K562 (cell line): ENCODE data around the gene TSPAN3. TPM values are rescaled to one million over a fixed set of nuclear protein-coding genes. Genes with fewer than 3 reads are reported as not detected.

Experiments used
- CCNT2 ChIP-seq: IDR thresholded peaks from 2 replicates; pipeline ENCODE4 v1.6.1; 2011; ENCODE audit warnings: borderline replicate concordance, low read depth, mild to moderate bottlenecking, moderate library complexity, mixed read lengths, low read length; ENCODE audit not compliant: insufficient read length; ENCODE audit errors: extremely low read depth
- CHD7 ChIP-seq: fragments of 200-600 bp; sonication (generic); IDR thresholded peaks from one replicate; pipeline ENCODE4 v1.6.1; 2012; ENCODE audit warnings: mild to moderate bottlenecking, low read depth, low read length, inconsistent platforms
- DDX20 ChIP-seq: fragments of 450-650 bp; IDR thresholded peaks from 2 replicates; pipeline ENCODE4 v1.6.1; 2016; ENCODE audit warnings: missing genetic modification characterization, low read depth, mild to moderate bottlenecking, missing compliant biosample characterization, moderate library complexity
- MAFF ChIP-seq: IDR thresholded peaks from 2 replicates; pipeline ENCODE4 v1.6.1; 2012; ENCODE audit warnings: low read length, improper control_type of control experiment
- MTF1 ChIP-seq: fragments of 250-450 bp; sonication (Bioruptor Pico); IDR thresholded peaks from 2 replicates; pipeline ENCODE4 v1.9.0; 2021; ENCODE audit warnings: moderate library complexity, mild to moderate bottlenecking, inconsistent platforms, borderline replicate concordance
- POLR2B ChIP-seq: fragments of 450-650 bp; IDR thresholded peaks from 2 replicates; pipeline ENCODE4 v1.6.1; 2018; ENCODE audit warnings: low read depth; ENCODE audit not compliant: partially characterized antibody
- SIN3B ChIP-seq: fragments of 450-650 bp; IDR thresholded peaks from 2 replicates; pipeline ENCODE4 v1.6.1; 2017; ENCODE audit warnings: low read depth, mild to moderate bottlenecking, moderate library complexity
- SLC30A9 ChIP-seq: fragments of 250-450 bp; sonication (Bioruptor Pico); IDR thresholded peaks from 2 replicates; pipeline ENCODE4 v1.8.0; 2022; ENCODE audit warnings: mild to moderate bottlenecking, moderate library complexity
- SMC3 ChIP-seq: conservative IDR thresholded peaks from 2 replicates; pipeline ENCODE4 v1.6.1; 2011; ENCODE audit warnings: low read depth, low read length, improper control_type of control experiment; ENCODE audit not compliant: insufficient read depth
- ZNF146 ChIP-seq: IDR thresholded peaks from one replicate; pipeline ENCODE4 v1.6.1; 2018; ENCODE audit warnings: missing compliant biosample characterization; ENCODE audit not compliant: unreplicated experiment
- polyA plus RNA-seq, 8 experiments: library from polyadenylated mRNA; depleted of rRNA in 4 of 8; stranded (reverse) in 5 of 8; unstranded in 3 of 8; fragments of >200 nt; fragmentation: Nextera tagmentation in 2 of 8; fragmentation: Illumina TruSeq in 1 of 8; extraction: Ambion mirVana in 2 of 8; extraction: Trizol in 1 of 8; gene quantifications; 2 replicates each; pipeline versions ENCODE4 v1.2.1 to v1.2.3, GENCODE V29; 2011 to 2014; ENCODE audit warnings: inconsistent platforms in 1 of 8, missing spikeins in 1 of 8
- total RNA-seq, 7 experiments: library from RNA; depleted of rRNA in 6 of 7; stranded (reverse); fragments of >200 nt in 6 of 7; fragmentation: Illumina TruSeq in 2 of 7; extraction: Trizol in 2 of 7; gene quantifications; 2 replicates each; pipeline versions ENCODE4 v1.2.1 to v1.2.3, GENCODE V29; 2011 to 2021; ENCODE audit warnings: low replicate concordance in 1 of 7
- TF ChIP-seq, protein P1 (sequence below): fragments of 450-650 bp; IDR thresholded peaks from 2 replicates; pipeline ENCODE4 v1.6.1; 2016; ENCODE audit warnings: missing biosample characterization, missing genetic modification characterization
- TF ChIP-seq, protein P2 (sequence below): fragments of 250-450 bp; sonication (Bioruptor Pico); IDR thresholded peaks from 2 replicates; pipeline ENCODE4 v1.8.0; 2022; ENCODE audit warnings: moderate library complexity, mild to moderate bottlenecking, inconsistent platforms

The TSPAN3 gene
- total and polyA plus RNA-seq, 9 of the 15 experiments (the other 6 are each of a cell fraction or from before 2014, with no cell fraction given) = 14.3 to 144 (median 71.1) TPM

DNA sequence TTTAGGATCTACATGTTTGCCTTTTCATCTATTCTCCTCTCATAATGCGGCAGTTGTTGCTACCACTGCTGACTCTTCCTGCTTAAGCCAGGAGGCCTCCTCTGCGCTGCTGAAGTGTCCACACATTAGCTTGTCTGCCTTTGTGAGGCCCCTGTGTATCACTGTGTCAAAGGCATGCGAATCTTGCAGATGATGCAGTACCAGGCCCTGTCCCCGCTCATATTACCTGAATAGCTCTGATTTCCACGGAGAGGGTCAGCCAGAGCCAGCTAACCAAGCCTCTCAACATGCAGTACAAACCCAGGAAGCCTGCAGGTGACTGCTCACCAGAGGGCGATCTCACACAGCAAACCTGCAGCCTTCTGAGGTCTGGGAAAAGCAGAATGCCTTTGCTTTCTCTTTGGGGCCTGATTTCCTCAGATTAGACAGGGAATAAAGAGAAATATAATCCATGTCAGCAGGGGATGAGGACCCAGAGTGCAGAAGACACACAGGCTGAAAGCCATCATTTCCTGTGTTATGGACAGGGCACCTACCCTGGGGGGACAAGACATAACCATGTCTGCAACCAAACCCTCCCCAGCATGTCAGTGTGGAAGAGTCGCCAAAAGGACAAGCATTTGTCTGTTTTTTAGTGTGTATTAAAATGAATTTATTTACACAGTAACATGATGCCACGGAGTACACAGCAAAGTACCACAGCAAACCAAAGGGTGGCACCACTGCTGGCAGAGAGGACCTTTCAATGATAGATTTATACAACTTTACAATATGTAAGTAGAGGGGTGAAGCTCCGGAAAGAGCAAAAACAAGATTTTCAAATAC is 36.8 kb upstream of the TSPAN3 start (continued):
- TF ChIP-seq CHD7 (no peak), SIN3B (no peak), POLR2B (no peak), CCNT2 (no peak), ZNF146 (no peak), SLC30A9 (CRISPR knock-in tag) (no peak), SMC3 (peak; percentile 63), MTF1 (no peak), DDX20 (tag) (no peak), MAFF (no peak)
- TF ChIP-seq, protein P1, sequence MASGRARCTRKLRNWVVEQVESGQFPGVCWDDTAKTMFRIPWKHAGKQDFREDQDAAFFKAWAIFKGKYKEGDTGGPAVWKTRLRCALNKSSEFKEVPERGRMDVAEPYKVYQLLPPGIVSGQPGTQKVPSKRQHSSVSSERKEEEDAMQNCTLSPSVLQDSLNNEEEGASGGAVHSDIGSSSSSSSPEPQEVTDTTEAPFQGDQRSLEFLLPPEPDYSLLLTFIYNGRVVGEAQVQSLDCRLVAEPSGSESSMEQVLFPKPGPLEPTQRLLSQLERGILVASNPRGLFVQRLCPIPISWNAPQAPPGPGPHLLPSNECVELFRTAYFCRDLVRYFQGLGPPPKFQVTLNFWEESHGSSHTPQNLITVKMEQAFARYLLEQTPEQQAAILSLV (tag) = no peak
- TF ChIP-seq, protein P2, sequence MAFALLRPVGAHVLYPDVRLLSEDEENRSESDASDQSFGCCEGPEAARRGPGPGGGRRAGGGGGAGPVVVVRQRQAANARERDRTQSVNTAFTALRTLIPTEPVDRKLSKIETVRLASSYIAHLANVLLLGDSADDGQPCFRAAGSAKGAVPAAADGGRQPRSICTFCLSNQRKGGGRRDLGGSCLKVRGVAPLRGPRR (CRISPR knock-in tag) = no peak
